RPMI8226 (cell line): ENCODE measurements around the gene RFLNA.
"Not testable (repeated sequence)": the region's sequence is repeated elsewhere in the genome, so short reads cannot be mapped to it uniquely, and the experiment has no call there.

ENCODE experiments used
- DNase-seq: peaks from one replicate; pipeline ENCODE4 v3.0.0-alpha.2; 2015

RFLNA gene

DNA sequence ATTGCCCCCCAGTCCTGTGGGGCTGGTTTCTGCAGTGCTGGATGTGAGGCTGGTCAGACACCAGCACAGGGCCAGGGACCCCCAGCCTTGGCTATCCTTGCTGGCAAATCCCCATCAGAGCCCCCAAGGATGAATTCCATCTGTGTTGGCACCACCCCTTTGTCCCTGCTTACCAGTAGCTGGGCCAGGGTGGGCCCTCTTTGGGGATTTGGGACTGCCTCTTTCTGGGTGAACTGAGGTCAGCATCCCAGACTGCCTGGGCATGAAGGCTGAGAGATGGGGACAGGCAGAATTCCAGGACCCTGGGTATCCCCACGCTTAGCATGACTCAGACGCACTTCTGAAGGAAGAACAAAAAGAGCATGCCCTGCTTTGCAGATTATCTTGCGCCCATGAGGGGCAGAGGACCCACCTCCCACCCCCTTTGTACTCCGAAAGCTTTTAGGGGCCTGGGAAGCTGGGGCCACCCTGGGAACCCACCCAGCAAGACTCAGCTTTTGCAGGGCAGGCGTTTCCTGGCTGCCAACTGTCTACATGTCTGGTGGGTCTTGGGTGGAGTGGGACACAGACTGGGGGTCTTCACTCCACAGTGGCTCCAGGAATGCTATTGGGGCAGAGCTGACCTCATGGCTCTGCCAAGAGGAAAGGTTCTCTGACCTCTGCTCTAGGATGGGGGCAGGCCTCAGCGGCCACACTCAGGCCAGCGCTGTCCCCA is 26.8 kb downstream of the RFLNA start:
- no peak for DNase-seq

DNA sequence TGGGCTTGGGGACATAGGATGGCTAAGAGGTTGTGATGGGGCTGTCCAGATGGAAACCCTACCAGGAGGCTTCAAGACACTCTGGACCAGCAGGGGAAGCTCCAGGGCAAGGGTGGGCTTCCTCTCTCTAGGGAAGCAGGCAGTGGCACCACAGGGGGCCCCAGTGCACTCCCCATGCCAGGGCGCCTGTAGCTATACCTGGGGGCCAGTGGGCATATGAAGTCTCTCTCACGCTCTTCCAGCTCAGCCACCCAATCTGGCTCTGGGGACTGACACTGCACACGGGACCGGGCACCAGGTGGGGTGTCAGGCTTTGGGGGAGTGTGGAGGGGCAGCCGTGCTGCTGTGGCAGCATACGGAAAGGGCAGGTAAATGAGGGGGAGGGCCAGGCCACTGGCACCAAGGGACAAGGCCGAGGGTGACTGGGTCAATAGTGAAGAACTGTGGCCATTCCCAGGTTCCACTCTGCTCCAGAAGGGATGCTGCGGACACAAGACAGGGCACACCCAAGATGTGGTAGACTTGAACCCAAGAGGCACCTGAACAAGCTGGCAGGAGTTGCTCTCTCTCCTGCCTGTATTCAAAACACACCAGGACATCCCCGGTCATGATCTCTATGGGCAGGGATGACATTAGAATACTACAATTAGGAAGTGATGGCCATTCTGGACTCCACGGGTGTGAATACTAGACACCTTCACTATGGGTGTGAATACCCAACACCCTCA is 27.5 kb downstream of the RFLNA start:
- no peak for DNase-seq

DNA sequence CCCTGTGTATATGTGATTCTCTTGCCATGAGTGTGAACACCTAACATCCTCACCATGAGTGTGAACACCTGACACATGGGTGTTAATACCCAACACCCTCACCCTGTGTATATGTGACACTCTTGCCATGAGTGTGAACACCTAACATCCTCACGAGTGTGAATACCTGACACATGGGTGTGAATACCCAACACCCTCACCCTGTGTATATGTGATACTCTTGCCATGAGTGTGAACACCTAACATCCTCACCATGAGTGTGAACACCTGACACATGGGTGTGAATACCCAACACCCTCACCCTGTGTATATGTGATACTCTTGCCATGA is 28.1 kb downstream of the RFLNA start:
- DNase-seq, result not testable (repeated sequence)

DNA sequence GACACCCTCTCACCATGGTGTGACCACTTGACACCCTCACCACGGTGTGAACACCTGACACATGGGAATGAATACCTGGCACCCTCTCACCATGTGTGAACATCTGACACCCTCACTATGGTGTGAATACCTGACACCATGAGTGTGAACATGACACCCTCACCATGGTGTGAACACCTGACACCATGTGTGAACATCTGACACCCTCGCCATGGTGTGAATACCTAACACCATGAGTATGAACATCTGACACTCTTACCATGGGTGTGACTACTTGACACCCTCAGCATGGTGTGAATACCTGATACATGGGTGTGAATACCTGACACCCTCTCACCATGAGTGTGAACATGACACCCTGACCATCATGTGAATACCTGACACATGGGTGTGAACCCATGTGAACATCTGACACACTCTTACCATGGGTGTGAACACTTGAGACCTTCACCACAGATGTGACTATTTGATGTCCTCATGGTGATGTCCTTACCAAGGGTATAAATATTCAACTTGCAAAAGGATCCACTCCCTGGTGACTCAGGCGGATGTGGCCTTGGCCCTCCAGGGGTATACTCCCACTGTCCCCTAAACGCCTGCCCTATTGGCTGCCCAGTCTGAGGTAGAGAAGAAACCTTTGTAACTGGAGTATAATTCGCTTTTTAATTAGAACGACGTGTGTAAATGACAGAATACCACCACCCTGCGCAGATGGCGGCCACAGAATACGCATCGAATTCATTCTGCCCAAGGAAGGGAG is 29.1 kb downstream of the RFLNA start:
- no peak for DNase-seq

DNA sequence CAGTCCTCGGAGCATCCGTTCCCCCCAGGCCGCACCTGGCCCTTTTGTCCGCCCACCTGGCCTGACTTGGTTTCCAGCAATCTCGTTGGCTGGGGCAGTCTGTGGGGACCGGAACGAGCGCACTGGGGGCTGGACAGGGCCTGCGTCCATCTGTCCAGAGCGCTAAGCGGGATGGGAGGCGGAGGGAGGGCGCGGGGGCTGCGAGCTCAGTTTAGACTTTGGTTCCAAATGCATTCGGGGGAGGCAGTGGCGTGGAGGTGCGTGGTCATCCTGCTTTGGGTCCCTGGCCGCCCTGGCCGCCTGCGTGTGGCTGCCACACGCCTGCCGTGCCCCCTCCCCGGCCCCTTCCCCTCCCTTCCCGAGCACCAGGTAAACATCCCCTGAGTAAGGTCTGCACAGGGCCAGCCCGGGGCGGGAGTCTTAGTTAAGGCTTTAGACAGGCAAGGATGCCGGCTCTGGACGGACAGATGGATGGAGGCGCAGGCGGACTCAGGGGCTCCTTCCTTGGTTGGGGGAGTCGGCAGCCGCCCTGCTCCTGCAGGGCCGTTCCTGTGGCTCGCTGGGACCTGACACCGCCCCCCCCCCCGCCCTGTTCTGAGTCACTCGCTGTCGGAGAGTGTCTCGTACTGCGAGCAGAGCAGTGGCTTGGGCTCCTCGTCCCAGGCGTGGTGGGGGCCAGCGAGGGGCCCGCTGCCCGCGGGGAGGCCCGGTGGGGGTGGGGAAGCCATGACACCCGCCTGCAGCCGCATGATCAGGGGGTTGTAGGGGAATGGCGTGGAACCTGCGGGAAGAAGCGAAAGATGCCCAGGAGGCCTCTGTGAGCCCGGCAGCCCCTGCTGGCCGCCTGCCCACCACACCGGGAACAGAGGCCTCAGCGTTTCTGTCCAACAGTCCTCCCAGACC is 30.2 kb downstream of the RFLNA start:
- DNase-seq, result no peak

DNA sequence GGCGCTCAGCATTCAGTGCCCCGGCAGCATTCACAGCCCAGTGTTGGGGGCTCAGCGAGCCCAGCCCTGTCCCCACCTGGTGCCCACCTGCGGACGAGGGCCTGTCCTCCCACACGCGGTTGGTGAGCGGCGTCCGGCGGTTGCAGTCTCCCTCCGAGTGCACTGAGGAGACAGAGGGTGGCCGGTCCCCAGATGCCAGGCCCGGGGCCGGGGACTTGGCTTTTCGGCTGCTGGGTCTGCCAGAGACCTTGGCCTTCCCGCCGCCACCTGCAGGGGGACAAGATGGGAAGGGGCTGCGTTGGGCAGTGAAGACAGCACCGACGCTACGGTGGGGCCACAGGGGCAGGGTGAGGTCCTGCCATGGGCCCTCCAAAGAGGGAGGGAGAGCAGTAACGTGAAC is 31.2 kb downstream of the RFLNA start:
- no peak for DNase-seq

DNA sequence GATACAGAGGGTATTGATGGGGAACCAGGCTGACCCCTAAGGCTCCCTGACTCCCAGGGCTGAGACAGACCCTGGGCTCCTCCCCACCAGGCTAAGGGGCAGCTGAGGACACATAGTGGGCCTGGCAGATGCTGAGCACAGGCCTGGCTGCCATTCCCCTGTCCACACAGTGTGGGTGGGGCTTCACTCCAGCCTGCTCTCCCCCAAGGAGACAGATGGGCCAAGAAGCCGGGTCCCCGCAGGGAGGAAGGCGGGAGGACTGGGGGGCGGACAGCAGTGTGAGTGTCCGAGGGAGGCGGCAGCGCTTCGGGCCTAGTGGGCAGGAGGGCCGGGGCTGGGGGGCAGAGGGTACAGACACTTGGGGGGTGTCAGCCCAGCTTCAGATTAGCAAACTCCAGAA is 32.0 kb downstream of the RFLNA start:
- no peak for DNase-seq

DNA sequence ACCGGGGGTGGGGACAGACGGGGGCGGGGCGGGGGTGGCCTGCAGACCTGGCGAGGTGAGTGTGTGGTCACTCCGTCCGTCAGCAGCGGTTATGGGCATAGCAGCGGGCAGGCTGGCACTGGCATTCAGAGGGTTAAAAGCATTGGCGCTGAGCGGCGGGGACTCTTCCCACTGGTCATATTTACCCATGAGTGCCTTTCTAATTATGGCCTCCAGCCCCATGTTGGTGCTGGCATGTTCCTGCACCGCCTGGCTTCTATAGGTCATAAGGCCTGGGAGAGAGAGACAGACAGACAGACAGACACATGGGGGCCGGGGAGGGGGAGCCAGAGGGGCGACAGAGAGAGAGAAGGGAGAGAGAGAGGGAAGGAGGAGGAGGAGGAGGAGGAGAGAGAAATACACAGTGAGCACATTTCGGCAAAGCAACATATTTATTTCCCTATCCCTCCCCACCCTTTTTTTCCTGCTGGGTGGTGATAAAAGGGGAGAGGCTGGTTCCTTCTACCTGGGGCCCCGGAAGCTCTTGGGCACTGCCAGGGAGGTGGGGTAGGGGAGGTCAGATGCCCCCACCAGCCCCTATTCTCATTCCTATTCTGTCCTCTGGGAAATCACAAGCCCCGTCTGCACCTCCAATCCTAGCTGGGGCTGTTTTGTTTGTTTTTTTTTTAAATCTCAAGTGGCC is 32.6 kb downstream of the RFLNA start:
- DNase-seq, result no peak

DNA sequence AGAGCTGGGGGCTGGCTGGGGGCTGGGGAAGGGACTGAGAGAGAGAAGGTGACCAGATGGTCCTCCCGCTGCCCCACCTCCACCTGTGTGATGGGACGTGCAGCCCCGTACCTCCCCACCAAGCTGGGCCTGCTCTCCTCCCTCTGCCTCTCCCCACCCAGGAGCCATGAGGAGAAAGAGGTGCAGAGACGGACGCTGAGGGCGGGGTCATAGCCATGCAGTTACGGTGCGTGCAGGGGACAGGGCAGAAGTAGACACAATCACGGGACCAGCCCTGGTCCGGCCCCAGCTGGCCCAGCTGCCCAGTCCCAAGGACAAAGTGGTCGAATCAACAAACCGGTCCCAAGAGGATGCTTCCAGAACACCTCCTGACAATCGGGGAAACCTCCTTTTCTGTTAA is 33.2 kb downstream of the RFLNA start:
- DNase-seq, result no peak

DNA sequence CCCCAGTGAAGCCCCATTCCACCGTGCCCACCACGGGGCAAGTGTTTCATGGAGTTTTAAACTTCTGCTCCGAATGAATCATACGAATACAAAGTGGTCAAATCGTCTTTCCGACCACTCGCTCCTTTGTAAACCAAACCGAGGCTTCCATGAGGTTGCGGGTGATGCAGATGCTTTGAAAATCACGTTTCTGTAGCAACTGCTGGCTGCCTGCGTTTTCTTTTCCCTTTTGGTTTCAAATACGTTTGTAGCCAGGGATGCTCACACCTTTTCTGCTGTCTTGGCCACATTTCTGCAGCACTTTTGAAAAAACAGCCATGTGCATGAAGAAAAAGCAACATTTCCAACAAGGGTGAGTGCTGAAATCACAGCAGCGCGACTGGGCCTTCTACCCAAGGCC is 33.7 kb downstream of the RFLNA start:
- DNase-seq, result no peak

DNA sequence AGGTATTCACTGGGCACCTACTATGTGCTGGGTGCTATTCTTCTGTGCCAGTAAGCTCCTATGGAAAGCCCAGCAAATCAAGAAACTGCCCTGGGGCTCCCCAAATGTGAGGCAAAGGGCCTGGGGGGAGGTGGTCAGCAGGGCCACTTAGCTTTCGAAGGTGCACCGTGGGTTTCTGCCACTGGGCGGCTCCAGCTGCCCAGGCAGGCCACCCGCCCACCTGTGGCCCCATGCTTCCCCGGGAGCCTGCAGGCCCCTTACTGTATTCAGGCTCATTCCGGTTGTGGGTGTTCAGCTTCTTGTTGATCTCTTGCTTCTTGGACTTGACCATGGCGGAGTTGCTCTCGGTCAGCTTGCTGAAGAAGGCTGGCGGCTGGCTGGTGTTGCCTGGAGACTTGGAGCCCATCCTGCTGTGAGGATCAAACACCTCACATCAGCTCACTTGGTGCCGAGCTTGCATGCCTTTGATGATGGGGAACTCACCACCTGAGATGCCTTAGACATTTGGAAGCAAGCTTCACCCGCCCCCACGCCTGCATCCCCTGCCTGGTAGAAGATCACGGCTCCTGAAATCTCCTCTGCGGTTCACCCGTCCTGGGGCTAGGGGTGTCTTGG is 37.3 kb downstream of the RFLNA start:
- DNase-seq, result no peak

DNA sequence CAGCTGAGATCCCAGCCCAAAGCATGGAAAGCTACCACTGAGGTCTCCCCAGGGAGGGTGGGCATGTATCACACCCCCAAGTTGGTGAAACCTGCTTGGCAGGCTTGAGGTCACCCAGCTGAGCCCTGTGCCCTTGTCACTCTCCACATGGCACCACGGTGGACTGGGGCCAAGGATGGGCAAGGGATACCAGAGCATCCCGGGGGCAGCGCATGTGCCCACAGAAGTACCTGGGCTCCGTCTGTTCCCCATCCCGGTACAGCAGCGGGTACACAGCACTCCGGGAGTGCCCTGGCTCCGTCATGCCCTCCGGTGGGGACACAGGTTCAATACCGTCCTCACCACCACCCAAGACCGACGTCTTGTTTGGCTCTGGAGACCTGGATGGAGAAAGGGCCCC is 38.0 kb downstream of the RFLNA start:
- DNase-seq, result no peak

DNA sequence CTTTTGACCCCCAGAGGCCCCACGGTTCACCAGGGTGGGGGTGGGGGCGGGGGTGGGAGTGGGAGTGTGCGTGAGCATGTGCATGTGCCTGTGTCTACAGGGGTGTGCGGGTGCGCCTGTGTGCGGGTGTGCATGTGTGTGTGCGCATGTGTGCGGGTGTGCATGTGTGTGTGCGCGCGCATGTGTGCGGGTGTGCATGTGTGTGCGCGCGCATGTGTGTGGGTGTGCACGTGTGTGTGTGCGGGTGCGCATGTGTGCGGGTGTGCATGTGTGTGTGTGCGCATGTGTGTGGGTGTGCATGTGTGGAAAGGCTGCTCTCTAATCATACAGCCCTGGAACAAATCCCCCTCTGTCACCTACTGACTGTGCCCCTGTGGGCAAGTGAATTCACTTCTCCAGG is 38.8 kb downstream of the RFLNA start:
- no peak for DNase-seq

DNA sequence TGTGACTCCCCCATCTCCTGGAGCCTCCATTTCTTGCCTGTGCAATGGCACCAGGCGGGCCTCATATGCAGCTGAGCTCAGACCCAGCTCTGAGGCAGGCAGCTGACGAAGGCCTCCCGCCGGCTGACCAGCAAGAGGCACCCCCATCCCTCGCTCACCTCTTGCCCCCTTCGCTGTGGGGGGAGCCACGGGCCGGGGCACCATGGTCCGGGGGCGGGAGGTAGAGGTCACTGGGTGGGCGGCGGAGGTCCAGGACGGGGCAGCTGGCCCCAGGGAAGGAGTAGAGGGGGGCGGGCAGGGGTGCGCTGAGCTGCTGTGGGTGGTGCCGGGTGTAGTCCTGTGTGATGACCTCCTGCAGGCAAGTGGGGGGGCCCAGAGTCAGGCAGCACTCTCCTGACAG is 39.4 kb downstream of the RFLNA start:
- DNase-seq, result no peak

DNA sequence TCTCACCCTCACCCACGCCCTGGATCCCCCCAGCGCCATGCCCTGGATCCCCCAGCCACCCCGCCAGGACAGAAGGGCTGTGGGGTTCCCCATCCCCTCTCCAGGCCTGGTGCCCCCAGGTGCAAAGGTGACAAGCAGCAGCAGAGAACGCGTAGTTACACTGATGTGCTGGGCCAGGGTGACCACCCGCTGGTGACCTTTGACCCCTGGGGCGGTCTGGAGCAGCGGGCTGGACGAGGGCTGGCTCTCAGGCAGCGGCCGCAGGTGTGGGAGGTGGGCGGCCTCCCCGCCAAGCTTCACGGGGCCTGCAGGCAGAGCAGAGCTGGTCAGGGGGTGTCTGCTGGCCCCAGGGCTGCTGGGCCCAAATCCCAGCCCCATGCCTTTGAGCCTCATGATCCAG is 40.1 kb downstream of the RFLNA start:
- DNase-seq, result no peak

DNA sequence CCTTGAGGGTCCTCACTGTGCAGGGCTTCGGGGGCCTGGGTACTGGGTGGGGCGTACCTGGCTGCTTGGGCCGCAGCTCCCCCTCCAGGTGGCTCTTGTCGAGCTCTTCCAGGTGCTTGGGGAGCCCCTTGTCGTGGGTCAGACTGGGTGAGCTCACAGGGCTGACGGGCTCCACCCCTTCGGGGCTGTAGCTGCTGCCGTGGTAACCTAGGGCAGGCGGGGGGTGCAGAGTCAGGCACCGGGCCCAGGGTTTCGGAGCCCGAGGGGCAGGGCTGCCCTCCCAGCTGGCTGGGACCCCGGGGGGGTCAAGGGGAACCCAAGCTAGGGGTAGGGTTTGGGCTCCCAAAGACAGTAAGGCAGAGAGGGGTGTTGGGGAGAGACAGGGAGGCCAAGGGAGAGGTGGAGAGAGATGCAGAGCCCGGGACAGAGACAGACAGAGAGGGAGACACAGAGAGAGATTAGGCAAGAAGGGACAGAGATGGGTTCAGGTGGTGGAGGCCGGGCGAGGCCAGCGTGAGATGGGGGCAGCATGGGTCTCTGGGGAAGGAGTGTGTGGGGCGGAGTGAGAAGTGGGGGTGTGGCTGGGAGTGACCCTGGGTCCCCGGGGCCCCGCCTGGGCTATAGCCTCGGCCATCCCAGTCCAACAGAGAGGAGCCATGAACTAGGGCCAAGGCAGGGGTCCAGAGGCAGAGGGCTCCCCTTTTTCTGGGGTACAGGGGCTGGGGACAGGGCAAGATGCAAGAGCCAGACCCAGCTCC is 40.7 kb downstream of the RFLNA start:
- no peak for DNase-seq

DNA sequence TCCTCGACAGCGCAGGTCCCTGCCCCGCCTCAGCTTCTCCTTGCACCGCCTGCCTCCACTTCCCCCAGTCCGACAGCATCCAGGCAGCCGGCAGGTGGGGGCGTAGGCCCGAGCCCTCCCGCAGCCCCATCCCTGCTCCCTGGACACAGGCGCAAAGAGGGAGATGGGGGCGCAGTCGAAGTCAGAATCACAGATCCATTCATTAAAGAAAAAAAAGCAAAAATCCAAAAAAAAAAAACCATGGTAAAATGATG is 41.2 kb downstream of the RFLNA start:
- DNase-seq, result no peak

DNA sequence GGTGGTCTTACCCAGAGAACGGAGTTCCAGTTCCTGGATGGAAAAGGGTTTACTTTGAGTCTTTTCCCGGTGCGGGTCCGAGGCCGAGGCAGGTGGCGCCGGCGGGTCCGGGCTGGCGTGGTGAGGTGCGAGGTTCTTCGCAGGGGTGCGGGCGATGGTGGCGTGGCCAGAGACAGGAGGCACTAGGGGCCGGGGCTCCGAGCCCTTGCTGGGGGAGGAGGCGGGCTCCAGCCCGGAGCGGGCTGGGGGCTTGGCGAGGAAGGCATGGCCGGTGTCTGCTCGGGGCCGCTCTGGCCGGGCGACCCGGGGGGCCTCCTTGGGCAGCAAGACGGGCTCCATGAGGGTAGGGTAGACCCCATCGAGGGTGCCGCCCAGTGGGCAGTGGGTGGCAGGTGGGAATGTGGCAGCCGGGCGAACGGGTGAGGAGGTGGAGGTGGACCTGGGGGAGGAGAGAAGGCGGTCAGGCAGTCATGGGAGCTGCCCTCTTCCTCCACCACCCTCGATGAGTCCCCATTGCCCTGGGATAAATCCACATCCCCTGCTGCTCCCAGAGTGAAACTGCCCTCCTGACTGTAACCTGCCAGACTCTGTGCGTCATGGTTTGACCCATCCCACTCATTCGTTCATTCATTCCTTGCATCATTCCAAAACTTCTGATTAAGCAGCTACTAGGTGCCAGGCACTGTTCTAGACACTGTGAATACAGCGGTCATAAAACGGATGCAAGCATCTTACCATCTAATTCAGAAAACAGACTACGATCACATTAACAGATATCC is 42.0 kb downstream of the RFLNA start:
- DNase-seq, result no peak

DNA sequence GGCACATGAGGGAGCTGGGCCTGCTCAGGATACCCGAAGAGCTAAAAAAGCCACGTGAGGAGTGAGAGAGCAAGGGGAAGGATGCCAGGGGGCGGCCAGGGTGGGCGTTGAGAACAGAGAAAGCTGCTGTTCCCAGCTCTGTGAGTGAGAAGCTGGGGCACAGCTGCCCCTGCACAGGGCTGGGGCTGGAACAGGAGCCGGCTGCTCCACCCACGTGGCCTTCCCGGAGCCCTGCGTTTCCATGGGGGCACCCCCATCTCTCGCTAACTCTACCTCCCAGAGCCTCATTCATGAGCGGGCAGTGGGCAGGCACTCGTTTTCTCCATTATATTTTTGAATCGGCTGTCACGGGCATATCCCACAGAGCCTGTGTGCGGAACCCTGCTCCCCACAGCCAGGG is 42.7 kb downstream of the RFLNA start:
- no peak for DNase-seq

DNA sequence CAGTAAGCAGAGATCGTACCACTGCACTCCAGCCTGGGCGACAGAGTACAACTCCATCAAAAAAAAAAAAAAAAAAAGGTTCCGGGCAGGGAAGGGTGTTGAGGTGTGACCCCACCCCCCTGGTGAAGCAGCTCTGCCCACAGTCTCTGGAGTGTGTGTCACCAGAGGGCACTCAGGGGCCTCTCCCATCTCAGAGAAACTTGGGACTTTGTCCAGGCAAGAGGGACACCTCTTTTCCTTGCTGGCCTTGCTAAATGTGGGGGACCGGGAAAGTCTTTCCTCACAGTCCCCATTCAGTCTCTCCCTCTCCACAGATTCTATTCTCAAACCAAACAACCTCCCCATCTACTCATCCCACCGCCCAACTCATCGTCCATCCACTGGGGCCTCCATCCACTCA is 43.6 kb downstream of the RFLNA start:
- no peak for DNase-seq
